ENCODE data around the gene TRAPPC3L. TPM values are rescaled to one million over a fixed set of nuclear protein-coding genes. Genes with fewer than 3 reads are reported as not detected.

Gene TRAPPC3L
- total and polyA plus RNA-seq, 2 of the 13 experiments (the other 11 are each of a cell fraction or from before 2014, with no cell fraction given) = not detected

- Histone ChIP-seq H3K36me3 (replicated peaks in 1 of 2; ENCODE audit: control insufficient read depth in 1 of 2, insufficient read depth in 2 of 2, low read length in 2 of 2) (peaks cover 4 to 5% of the 10 kb centered on the region in 2 experiments; a peak in 4 of 5 replicates), H3K4me3 (replicated peaks in 1 of 3; ENCODE audit: insufficient read depth in 1 of 3, low read depth in 2 of 3, low read length in 3 of 3) (no peak overlapping the region), H3K9ac (ENCODE audit: insufficient read depth, low read depth, low read length) (no peak overlapping the region), H3K4me1 (ENCODE audit: insufficient read depth, low read length) (peaks cover 17% of the 10 kb centered on the region), H3K9me3 (ENCODE audit: low read length) (no peaks in the 10 kb centered on the region), H3K4me2 (ENCODE audit: low read depth, low read length) (no peak overlapping the region), H3K27ac (ENCODE audit: extremely low read length, insufficient read depth, low read length) (no peak overlapping the region), H3K79me2 (ENCODE audit: insufficient read depth, low read length) (peaks cover 45% of the 10 kb centered on the region), H4K20me1 (ENCODE audit: insufficient read depth, low read length) (no peaks in the 10 kb centered on the region), H2AFZ (ENCODE audit: low read length) (no peak overlapping the region), H3K27me3 (ENCODE audit: control insufficient read depth in 1 of 2, insufficient read depth in 2 of 2, low read length in 2 of 2) (no peaks in the 10 kb centered on the region)
- ChIA-PET CTCF (ENCODE audit: low intra/inter-chr PET ratio, low total read pairs) (no interaction called here), POLR2A (no interaction called here)
- ATAC-seq (no peak), FAIRE-seq (no peak), DNase-seq (ENCODE audit: low spot score) (no peak)
- intact Hi-C loops (cut with micrococcal nuclease; ENCODE audit: unreplicated experiment) = no loop called here
- no TSS peak for BruUV-seq (replicated peaks)
- no peak for TF ChIP-seq GZF1 (CRISPR knock-in tag; IDR thresholded peaks at IDR 0.05)
- no peak for TF ChIP-seq CSRNP2 (CRISPR knock-in tag; conservative IDR thresholded peaks at IDR 0.05; ENCODE audit: low read depth)
- TF ChIP-seq MZF1 (CRISPR knock-in tag; IDR thresholded peaks at IDR 0.05; ENCODE audit: borderline replicate concordance) = no peak
- no peak for TF ChIP-seq REXO4 (CRISPR knock-in tag; IDR thresholded peaks at IDR 0.05; ENCODE audit: borderline replicate concordance)
- TF ChIP-seq MLLT10 (CRISPR knock-in tag; IDR thresholded peaks at IDR 0.05) = no peak
- no peak for TF ChIP-seq DNMT3B (CRISPR knock-in tag; conservative IDR thresholded peaks at IDR 0.05)
- no peak for TF ChIP-seq MIXL1 (CRISPR knock-in tag; IDR thresholded peaks at IDR 0.05)
- TF ChIP-seq ZNF510 (CRISPR knock-in tag; IDR thresholded peaks at IDR 0.05; ENCODE audit: low read depth) = no peak
- TF ChIP-seq SOX6 (IDR thresholded peaks at IDR 0.05) = no peak
- no peak for TF ChIP-seq SOX6 (CRISPR knock-in tag; IDR thresholded peaks at IDR 0.05)
- no peak for TF ChIP-seq ZNF776 (CRISPR knock-in tag; IDR thresholded peaks at IDR 0.05)
- TF ChIP-seq LBX2 (CRISPR knock-in tag; IDR thresholded peaks at IDR 0.05; ENCODE audit: borderline replicate concordance) = no peak
- in situ Hi-C loops (cut with HindIII; ENCODE audit: extremely low pct_ligation_motif_present, low pct_unique_long_range_greater_than_20kb) = no loop called here
Measured at GRCh38 chr6:116578335-116578734, 32.9 kb upstream of the TRAPPC3L start.

Measured in HepG2 (cell line).